AG08396 (cell line): ENCODE measurements around the gene ASB1.

Experiments used
- DNase-seq: peaks from one replicate; pipeline ENCODE4 v3.0.0; 2012; ENCODE audit warnings: low spot score, mixed read lengths

ASB1 gene

GRCh38 chr2:238426568-238427434 lies at the start of gene ASB1:
Gene ASB1 (plus strand): TSS chr2:238426927. CDS start chr2:238427071, 144 bp downstream.
- DNase-seq, result peak; percentile 92

GRCh38 chr2:238378230-238379095 lies 48.3 kb upstream of the ASB1 start:
- DNase-seq, result no peak

- no peak for DNase-seq
These were observed 47.5 kb upstream of the ASB1 start for GRCh38 chr2:238379096-238379810.

GRCh38 chr2:238380336-238380735 lies 46.4 kb upstream of the ASB1 start:
- DNase-seq, result no peak

GRCh38 chr2:238380785-238381184 lies 45.9 kb upstream of the ASB1 start:
- peak; percentile 55 for DNase-seq

GRCh38 chr2:238381341-238382115 lies 45.2 kb upstream of the ASB1 start:
- no peak for DNase-seq

GRCh38 chr2:238382381-238382781 lies 44.3 kb upstream of the ASB1 start:
- no peak for DNase-seq

- no peak for DNase-seq
These were observed 43.6 kb upstream of the ASB1 start for GRCh38 chr2:238383135-238383534.

- no peak for DNase-seq
These were observed 42.9 kb upstream of the ASB1 start for GRCh38 chr2:238383743-238384380.

GRCh38 chr2:238387332-238387731 lies 39.4 kb upstream of the ASB1 start:
- no peak for DNase-seq

GRCh38 chr2:238388794-238389193 lies 37.9 kb upstream of the ASB1 start:
- DNase-seq, result no peak

GRCh38 chr2:238389988-238390589 lies 36.6 kb upstream of the ASB1 start:
- no peak for DNase-seq

- DNase-seq, result no peak
These were observed 35.6 kb upstream of the ASB1 start for GRCh38 chr2:238391042-238391689.

- DNase-seq, result no peak
These were observed 30.1 kb upstream of the ASB1 start for GRCh38 chr2:238396663-238397062.

GRCh38 chr2:238397356-238397755 lies 29.4 kb upstream of the ASB1 start:
- no peak for DNase-seq

GRCh38 chr2:238398577-238398976 lies 28.1 kb upstream of the ASB1 start:
- no peak for DNase-seq

GRCh38 chr2:238399094-238399493 lies 27.6 kb upstream of the ASB1 start:
- no peak for DNase-seq

GRCh38 chr2:238401551-238401950 lies 25.2 kb upstream of the ASB1 start:
- DNase-seq, result no peak

GRCh38 chr2:238403632-238404405 lies 22.9 kb upstream of the ASB1 start:
- no peak for DNase-seq
